ENCODE data around the gene CHMP4A. TPM values are rescaled to one million over a fixed set of nuclear protein-coding genes. Genes with fewer than 3 reads are reported as not detected.

The CHMP4A gene
- total and polyA plus RNA-seq, 9 of the 15 experiments (the other 6 are each of a cell fraction or from before 2014, with no cell fraction given) = 28.8 to 104 (median 52.7) TPM

DNA sequence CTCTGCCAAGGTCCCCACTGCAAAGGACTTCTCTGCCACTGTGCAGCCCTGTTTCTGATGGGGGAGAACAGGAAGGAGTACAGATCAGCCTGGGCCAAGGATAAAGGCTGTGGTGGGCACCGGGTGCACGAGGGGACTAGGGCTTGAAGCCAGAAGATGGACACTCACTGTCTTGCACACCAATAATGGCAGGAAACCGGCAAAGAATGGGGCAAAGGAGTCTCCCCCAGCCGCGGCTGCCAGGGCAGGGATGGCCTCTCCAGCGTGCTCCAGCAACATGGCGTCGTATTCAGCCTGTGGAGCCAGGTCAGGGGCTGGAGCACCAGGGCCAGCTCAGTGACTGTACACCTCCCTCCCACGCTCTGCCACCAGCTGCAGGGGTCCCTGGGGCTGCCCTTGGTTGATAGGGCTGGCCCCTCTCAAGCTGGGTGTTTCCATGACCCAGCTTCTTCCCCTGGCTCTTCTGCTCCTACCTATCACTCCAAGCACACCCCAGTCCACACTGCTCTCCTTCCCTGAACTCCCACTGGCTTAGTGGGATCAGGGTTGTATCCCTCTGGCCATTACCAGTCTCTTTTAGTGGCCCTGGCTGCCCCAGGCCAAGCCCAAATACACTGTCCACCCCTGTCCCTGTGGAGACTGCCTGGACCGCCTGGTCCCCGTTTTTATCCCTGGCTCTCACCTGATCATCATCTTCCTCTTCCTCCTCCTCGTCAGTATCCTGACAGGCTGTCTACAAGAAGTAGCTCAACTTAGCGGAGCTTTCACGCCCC lies 31.0 kb downstream of the CHMP4A start:
- H3K4me2 ChIP-seq (ENCODE audit: insufficient read depth, low read length) = no peak overlapping the region
- H3K27ac ChIP-seq (ENCODE audit: extremely low read depth, low read depth, low read length) = no peak overlapping the region
- ChIA-PET CTCF (ENCODE audit: low intra/inter-chr PET ratio) (no interaction called here), POLR2A (no interaction called here)
- no peaks in the 10 kb centered on the region for H4K20me1 ChIP-seq (replicated peaks; ENCODE audit: control insufficient read depth, insufficient read depth, low read length)
- no peak overlapping the region for H2AFZ ChIP-seq (ENCODE audit: low read depth, low read length)
- 86% methylated on average over 9 of the region's 14 CpGs for WGBS (ENCODE audit: insufficient coverage, low coverage, missing lambda C conversion rate)
- intact Hi-C loops (cut with micrococcal nuclease) = no loop called here
- no peak for DNase-seq (ENCODE audit: extremely low read depth in 1 of 4, low spot score in 3 of 4)
- peaks cover 4% of the 10 kb centered on the region for H3K79me2 ChIP-seq (ENCODE audit: control insufficient read depth, insufficient read depth, low read length)
- in situ Hi-C loops (cut with MboI) = no loop called here
- TF ChIP-seq POLR2G (IDR thresholded peaks at IDR 0.05; ENCODE audit: low read depth, low read length) (peak; percentile 3; the same call in 1 of the 2 replicates), POLR3G (IDR thresholded peaks at IDR 0.05; ENCODE audit: extremely low read depth, insufficient read length, insufficient replicate concordance) (no peak), RBFOX2 (IDR thresholded peaks at IDR 0.05; ENCODE audit: low read depth, low read length) (peak; percentile 48)
- H3K4me1 ChIP-seq (replicated peaks in 1 of 2; ENCODE audit: control insufficient read depth in 2 of 2, insufficient read depth in 2 of 2, low read length in 2 of 2) = peaks cover 0 to 4% of the 10 kb centered on the region in 2 experiments; a peak in 2 of 5 replicates
- ATAC-seq = no peak
- H3K4me3 ChIP-seq = no peak overlapping the region
- no peaks in the 10 kb centered on the region for H3K9me1 ChIP-seq (ENCODE audit: control insufficient read depth, insufficient read depth, low read length)
- H3K9ac ChIP-seq (ENCODE audit: insufficient read depth in 1 of 2, low read depth in 2 of 2, low read length in 2 of 2) = no peak overlapping the region
- H3K36me3 ChIP-seq (ENCODE audit: control insufficient read depth, insufficient read depth, low read length) = peaks cover 86% of the 10 kb centered on the region; the same call in 2 of the 3 replicates
- H3K9me3 ChIP-seq (replicated peaks; ENCODE audit: control insufficient read depth, insufficient read depth, low read depth, low read length) = no peaks in the 10 kb centered on the region
- H3K27me3 ChIP-seq (ENCODE audit: control insufficient read depth in 2 of 2, insufficient read depth in 2 of 2, low read length in 2 of 2) = no peaks in the 10 kb centered on the region
- no peak for FAIRE-seq
- BruUV-seq (replicated peaks) = no TSS peak

DNA sequence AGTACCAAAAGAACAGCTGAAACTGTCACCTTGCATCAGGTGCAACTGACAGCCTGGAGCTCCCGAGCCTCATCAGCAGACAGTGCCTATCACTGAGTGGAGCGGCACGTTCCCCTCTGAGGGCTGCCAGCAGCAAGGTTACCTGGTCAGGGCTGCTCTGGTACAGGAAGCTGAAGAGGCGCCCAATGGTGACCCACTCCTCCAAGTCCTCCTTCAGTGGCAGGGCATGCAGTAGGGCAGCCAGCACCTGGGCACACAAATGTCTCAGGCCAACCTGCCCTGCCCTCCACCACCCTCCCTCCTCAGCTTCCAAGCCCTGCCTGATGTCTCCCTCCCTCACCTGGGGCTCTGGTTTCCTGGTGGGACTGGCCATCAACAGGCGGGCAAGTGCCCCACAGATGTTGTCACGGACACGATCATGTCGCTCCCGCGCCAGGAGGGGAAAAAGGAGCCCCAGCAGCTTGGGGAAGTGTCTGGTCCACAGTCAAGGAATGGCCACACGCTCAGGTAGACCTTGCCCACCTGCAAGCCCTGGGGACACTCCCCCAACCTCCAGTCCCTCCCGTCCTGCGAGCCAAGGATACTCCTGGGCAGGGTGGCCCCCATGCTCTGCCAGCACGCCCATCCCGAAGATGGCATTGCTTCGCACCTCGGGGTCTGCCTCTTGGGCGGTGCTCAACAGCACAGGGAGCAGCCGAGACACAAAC lies 31.8 kb downstream of the CHMP4A start:
- peak overlapping the region in 1 of 2 experiments; percentile 45; a peak in 1 of 4 replicates for H3K9ac ChIP-seq (ENCODE audit: insufficient read depth in 1 of 2, low read depth in 2 of 2, low read length in 2 of 2)
- no peak overlapping the region for H3K4me3 ChIP-seq
- H4K20me1 ChIP-seq (replicated peaks; ENCODE audit: control insufficient read depth, insufficient read depth, low read length) = no peaks in the 10 kb centered on the region
- peaks cover 78% of the 10 kb centered on the region; the same call in 2 of the 3 replicates for H3K36me3 ChIP-seq (ENCODE audit: control insufficient read depth, insufficient read depth, low read length)
- ChIA-PET POLR2A (no interaction called here), CTCF (ENCODE audit: low intra/inter-chr PET ratio) (no interaction called here)
- 86% methylated on average over 11 of the region's 19 CpGs for WGBS (ENCODE audit: insufficient coverage, low coverage, missing lambda C conversion rate)
- no peak for DNase-seq (ENCODE audit: extremely low read depth in 1 of 4, low spot score in 3 of 4)
- ATAC-seq = no peak
- intact Hi-C loops (cut with micrococcal nuclease) (no loop called here), in situ Hi-C loops (cut with MboI) (no loop called here)
- H3K4me1 ChIP-seq (replicated peaks in 1 of 2; ENCODE audit: control insufficient read depth in 2 of 2, insufficient read depth in 2 of 2, low read length in 2 of 2) = no peaks in the 10 kb centered on the region; a peak in 1 of 5 replicates
- peak; percentile 50; the same call in 1 of the 2 replicates for TF ChIP-seq POLR2G (IDR thresholded peaks at IDR 0.05; ENCODE audit: low read depth, low read length)
- peak; percentile 65 for TF ChIP-seq RBFOX2 (IDR thresholded peaks at IDR 0.05; ENCODE audit: low read depth, low read length)
- TF ChIP-seq DMBX1 (CRISPR knock-in tag; IDR thresholded peaks at IDR 0.05; ENCODE audit: borderline replicate concordance) = no peak
- no peak for TF ChIP-seq CSDE1 (IDR thresholded peaks at IDR 0.05)
- H3K9me3 ChIP-seq (replicated peaks; ENCODE audit: control insufficient read depth, insufficient read depth, low read depth, low read length) = no peaks in the 10 kb centered on the region
- no peak overlapping the region for H3K27ac ChIP-seq (ENCODE audit: extremely low read depth, low read depth, low read length)
- H3K4me2 ChIP-seq (ENCODE audit: insufficient read depth, low read length) = no peak overlapping the region
- H3K27me3 ChIP-seq (ENCODE audit: control insufficient read depth in 2 of 2, insufficient read depth in 2 of 2, low read length in 2 of 2) = no peaks in the 10 kb centered on the region
- no peaks in the 10 kb centered on the region for H3K79me2 ChIP-seq (ENCODE audit: control insufficient read depth, insufficient read depth, low read length)
- FAIRE-seq = no peak
- H2AFZ ChIP-seq (ENCODE audit: low read depth, low read length) = no peak overlapping the region
- no peaks in the 10 kb centered on the region for H3K9me1 ChIP-seq (ENCODE audit: control insufficient read depth, insufficient read depth, low read length)
- BruUV-seq (replicated peaks) = no TSS peak

Measured in K562 (cell line).